K562 (cell line): Measurements from ENCODE around the gene HDAC3. TPM values are rescaled to one million over a fixed set of nuclear protein-coding genes. Genes with fewer than 3 reads are reported as not detected.

ENCODE experiments used
- CHD2 ChIP-seq: IDR thresholded peaks from 2 replicates; pipeline ENCODE4 v1.6.1; 2011; ENCODE audit warnings: low read depth, low read length
- EHMT2 ChIP-seq: fragments of 450-650 bp; IDR thresholded peaks from 2 replicates; pipeline ENCODE4 v1.6.1; 2018; ENCODE audit warnings: antibody characterized with exemption
- EWSR1 ChIP-seq: fragments of 450-650 bp; IDR thresholded peaks from 2 replicates; pipeline ENCODE4 v1.6.1; 2018; ENCODE audit warnings: borderline replicate concordance, mild to moderate bottlenecking, low read depth, moderate library complexity; ENCODE audit not compliant: partially characterized antibody
- FOXA1 ChIP-seq: fragments of 450-650 bp; IDR thresholded peaks from 2 replicates; pipeline ENCODE4 v1.6.1; 2016; ENCODE audit warnings: mild to moderate bottlenecking, borderline replicate concordance
- GTF2F1 ChIP-seq: IDR thresholded peaks from 2 replicates; pipeline ENCODE4 v1.6.1; 2011; ENCODE audit warnings: low read depth, low read length, improper control_type of control experiment
- MCM3 ChIP-seq: fragments of 450-650 bp; IDR thresholded peaks from 2 replicates; pipeline ENCODE4 v1.6.1; 2016
- NRF1 ChIP-seq, 2 experiments: fragments of 450-650 bp; IDR thresholded peaks in 1 of 2; conservative IDR thresholded peaks in 1 of 2; 2 replicates each; pipeline ENCODE4 v1.6.1; 2014; ENCODE audit warnings: mild to moderate bottlenecking in 2 of 2
- PHB2 ChIP-seq: fragments of 450-650 bp; IDR thresholded peaks from 2 replicates; pipeline ENCODE4 v1.6.1; 2017; ENCODE audit warnings: low read depth
- PHF8 ChIP-seq: fragments of 200-600 bp; sonication (generic); IDR thresholded peaks from 2 replicates; pipeline ENCODE4 v1.6.1; 2012; ENCODE audit warnings: mixed run types, mild to moderate bottlenecking, inconsistent platforms, low read length, moderate library complexity, borderline replicate concordance
- RNF219 ChIP-seq: fragments of 250-450 bp; sonication (Bioruptor Pico); IDR thresholded peaks from 2 replicates; pipeline ENCODE4 v1.5.0; 2022; ENCODE audit warnings: mild to moderate bottlenecking
- SIN3B ChIP-seq: fragments of 450-650 bp; IDR thresholded peaks from 2 replicates; pipeline ENCODE4 v1.6.1; 2017; ENCODE audit warnings: low read depth, mild to moderate bottlenecking, moderate library complexity
- SMAD1 ChIP-seq: fragments of 150-350 bp; IDR thresholded peaks from 2 replicates; pipeline ENCODE4 v1.6.1; 2014; ENCODE audit warnings: low read length, low read depth; ENCODE audit not compliant: partially characterized antibody
- TAF1 ChIP-seq: IDR thresholded peaks from 2 replicates; pipeline ENCODE4 v1.6.1; 2011; ENCODE audit warnings: mild to moderate bottlenecking, low read length, moderate library complexity; ENCODE audit not compliant: insufficient read depth, control insufficient read depth, severe bottlenecking; ENCODE audit errors: extremely low read depth
- TEAD4 ChIP-seq, 2 experiments: sonication (generic) in 1 of 2; formaldehyde crosslinking in 1 of 2; IDR thresholded peaks; 2 replicates each; pipeline versions ENCODE4 v1.6.1 to v1.8.0; 2012 to 2022; ENCODE audit warnings: borderline replicate concordance in 1 of 2, inconsistent platforms in 1 of 2, low read length in 1 of 2, mild to moderate bottlenecking in 1 of 2, missing genetic modification reagents in 1 of 2
- ZNF184 ChIP-seq: sonication (generic); formaldehyde crosslinking; IDR thresholded peaks from 2 replicates; pipeline ENCODE4 v1.5.0; 2020; ENCODE audit warnings: missing genetic modification reagents
- ZSCAN32 ChIP-seq: fragments of 450-650 bp; formaldehyde crosslinking; IDR thresholded peaks from 2 replicates; pipeline ENCODE4 v1.4.0; 2020; ENCODE audit warnings: mild to moderate bottlenecking, moderate library complexity
- polyA plus RNA-seq, 8 experiments: library from polyadenylated mRNA; depleted of rRNA in 4 of 8; stranded (reverse) in 5 of 8; unstranded in 3 of 8; fragments of >200 nt; fragmentation: Nextera tagmentation in 2 of 8; fragmentation: Illumina TruSeq in 1 of 8; extraction: Ambion mirVana in 2 of 8; extraction: Trizol in 1 of 8; gene quantifications; 2 replicates each; pipeline versions ENCODE4 v1.2.1 to v1.2.3, GENCODE V29; 2011 to 2014; ENCODE audit warnings: inconsistent platforms in 1 of 8, missing spikeins in 1 of 8
- total RNA-seq, 7 experiments: library from RNA; depleted of rRNA in 6 of 7; stranded (reverse); fragments of >200 nt in 6 of 7; fragmentation: Illumina TruSeq in 2 of 7; extraction: Trizol in 2 of 7; gene quantifications; 2 replicates each; pipeline versions ENCODE4 v1.2.1 to v1.2.3, GENCODE V29; 2011 to 2021; ENCODE audit warnings: low replicate concordance in 1 of 7
- TF ChIP-seq, protein P1 (sequence below): fragments of 450-650 bp; IDR thresholded peaks from 2 replicates; pipeline ENCODE4 v1.6.1; 2016; ENCODE audit warnings: antibody characterized with exemption
- TF ChIP-seq, protein P2 (sequence below): fragments of 250-450 bp; sonication (Bioruptor Pico); IDR thresholded peaks from 2 replicates; pipeline ENCODE4 v1.4.0; 2020; ENCODE audit warnings: mild to moderate bottlenecking, moderate library complexity
- TF ChIP-seq, protein P3 (sequence below): fragments of 250-450 bp; sonication (Bioruptor Pico); IDR thresholded peaks from 2 replicates; pipeline ENCODE4 v1.5.0; 2020; ENCODE audit warnings: mild to moderate bottlenecking, borderline replicate concordance

The HDAC3 gene
- total and polyA plus RNA-seq, 9 of the 15 experiments (the other 6 are each of a cell fraction or from before 2014, with no cell fraction given) = 89.7 to 191 (median 119) TPM

- TF ChIP-seq RNF219 (CRISPR knock-in tag) = no peak
- TF ChIP-seq PHF8 = peak; percentile 66; the same call in 1 of the 2 replicates
- TF ChIP-seq EWSR1 = no peak
- TF ChIP-seq, protein P1, sequence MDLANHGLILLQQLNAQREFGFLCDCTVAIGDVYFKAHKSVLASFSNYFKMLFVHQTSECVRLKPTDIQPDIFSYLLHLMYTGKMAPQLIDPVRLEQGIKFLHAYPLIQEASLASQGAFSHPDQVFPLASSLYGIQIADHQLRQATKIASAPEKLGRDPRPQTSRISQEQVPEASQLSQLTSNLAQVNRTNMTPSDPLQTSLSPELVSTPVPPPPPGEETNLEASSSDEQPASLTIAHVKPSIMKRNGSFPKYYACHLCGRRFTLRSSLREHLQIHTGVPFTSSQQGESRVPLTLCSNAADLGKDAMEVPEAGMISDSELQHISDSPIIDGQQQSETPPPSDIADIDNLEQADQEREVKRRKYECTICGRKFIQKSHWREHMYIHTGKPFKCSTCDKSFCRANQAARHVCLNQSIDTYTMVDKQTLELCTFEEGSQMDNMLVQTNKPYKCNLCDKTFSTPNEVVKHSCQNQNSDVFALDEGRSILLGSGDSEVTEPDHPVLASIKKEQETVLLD = no peak; the same call in 1 of the 2 replicates
- TF ChIP-seq ZNF184 (CRISPR knock-in tag) = no peak
- no peak for TF ChIP-seq ZSCAN32 (CRISPR knock-in tag)
- TF ChIP-seq EHMT2 = no peak
- TF ChIP-seq, protein P2, sequence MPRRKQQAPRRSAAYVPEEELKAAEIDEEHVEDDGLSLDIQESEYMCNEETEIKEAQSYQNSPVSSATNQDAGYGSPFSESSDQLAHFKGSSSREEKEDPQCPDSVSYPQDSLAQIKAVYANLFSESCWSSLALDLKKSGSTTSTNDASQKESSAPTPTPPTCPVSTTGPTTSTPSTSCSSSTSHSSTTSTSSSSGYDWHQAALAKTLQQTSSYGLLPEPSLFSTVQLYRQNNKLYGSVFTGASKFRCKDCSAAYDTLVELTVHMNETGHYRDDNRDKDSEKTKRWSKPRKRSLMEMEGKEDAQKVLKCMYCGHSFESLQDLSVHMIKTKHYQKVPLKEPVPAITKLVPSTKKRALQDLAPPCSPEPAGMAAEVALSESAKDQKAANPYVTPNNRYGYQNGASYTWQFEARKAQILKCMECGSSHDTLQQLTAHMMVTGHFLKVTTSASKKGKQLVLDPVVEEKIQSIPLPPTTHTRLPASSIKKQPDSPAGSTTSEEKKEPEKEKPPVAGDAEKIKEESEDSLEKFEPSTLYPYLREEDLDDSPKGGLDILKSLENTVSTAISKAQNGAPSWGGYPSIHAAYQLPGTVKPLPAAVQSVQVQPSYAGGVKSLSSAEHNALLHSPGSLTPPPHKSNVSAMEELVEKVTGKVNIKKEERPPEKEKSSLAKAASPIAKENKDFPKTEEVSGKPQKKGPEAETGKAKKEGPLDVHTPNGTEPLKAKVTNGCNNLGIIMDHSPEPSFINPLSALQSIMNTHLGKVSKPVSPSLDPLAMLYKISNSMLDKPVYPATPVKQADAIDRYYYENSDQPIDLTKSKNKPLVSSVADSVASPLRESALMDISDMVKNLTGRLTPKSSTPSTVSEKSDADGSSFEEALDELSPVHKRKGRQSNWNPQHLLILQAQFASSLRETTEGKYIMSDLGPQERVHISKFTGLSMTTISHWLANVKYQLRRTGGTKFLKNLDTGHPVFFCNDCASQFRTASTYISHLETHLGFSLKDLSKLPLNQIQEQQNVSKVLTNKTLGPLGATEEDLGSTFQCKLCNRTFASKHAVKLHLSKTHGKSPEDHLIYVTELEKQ (CRISPR knock-in tag) = no peak
- TF ChIP-seq SIN3B = no peak
- no peak for TF ChIP-seq FOXA1
- TF ChIP-seq SMAD1 = no peak
- peak; percentile 90 for TF ChIP-seq TAF1
- TF ChIP-seq TEAD4 (IDR thresholded peaks at IDR 0.05; ENCODE audit: low read length) = no peak
- no peak for TF ChIP-seq TEAD4 (CRISPR knock-in tag; IDR thresholded peaks at IDR 0.05; ENCODE audit: borderline replicate concordance)
- TF ChIP-seq MCM3 = no peak
- TF ChIP-seq PHB2 = no peak
- TF ChIP-seq, protein P3, sequence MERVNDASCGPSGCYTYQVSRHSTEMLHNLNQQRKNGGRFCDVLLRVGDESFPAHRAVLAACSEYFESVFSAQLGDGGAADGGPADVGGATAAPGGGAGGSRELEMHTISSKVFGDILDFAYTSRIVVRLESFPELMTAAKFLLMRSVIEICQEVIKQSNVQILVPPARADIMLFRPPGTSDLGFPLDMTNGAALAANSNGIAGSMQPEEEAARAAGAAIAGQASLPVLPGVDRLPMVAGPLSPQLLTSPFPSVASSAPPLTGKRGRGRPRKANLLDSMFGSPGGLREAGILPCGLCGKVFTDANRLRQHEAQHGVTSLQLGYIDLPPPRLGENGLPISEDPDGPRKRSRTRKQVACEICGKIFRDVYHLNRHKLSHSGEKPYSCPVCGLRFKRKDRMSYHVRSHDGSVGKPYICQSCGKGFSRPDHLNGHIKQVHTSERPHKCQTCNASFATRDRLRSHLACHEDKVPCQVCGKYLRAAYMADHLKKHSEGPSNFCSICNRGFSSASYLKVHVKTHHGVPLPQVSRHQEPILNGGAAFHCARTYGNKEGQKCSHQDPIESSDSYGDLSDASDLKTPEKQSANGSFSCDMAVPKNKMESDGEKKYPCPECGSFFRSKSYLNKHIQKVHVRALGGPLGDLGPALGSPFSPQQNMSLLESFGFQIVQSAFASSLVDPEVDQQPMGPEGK (CRISPR knock-in tag) = no peak
- peak; percentile 89 to 90 for TF ChIP-seq NRF1 (conservative IDR thresholded peaks at IDR 0.05 in 1 of 2, IDR thresholded peaks at IDR 0.05 in 1 of 2)
- TF ChIP-seq GTF2F1 = 0 out of 2 replicates have a peak, but pooled peaks have one; percentile 70
- TF ChIP-seq CHD2 = peak; percentile 53
Measured at GRCh38 chr5:141618804-141619554, 17.7 kb downstream of the HDAC3 start, which contains the start of gene DIAPH1 (continued).
